Stimulated activated naive CD8-positive, alpha-beta T cell treated with anti-CD3 and anti-CD28 coated beads, Interleukin-15, Interleukin-2, amounts not matched to agents 100 U/mL and 50 U/mL, for 24 hours (primary cell): Measurements from ENCODE around the gene EN1.

Experiments
- ATAC-seq: fragments of 150-1000 bp; cut with Tn5 transposase; one replicate; pipeline ENCODE4 v1.10.0; 2021
- DNase-seq: peaks from one replicate; pipeline ENCODE4 v3.0.0; 2021

Gene EN1

GRCh38 chr2:118817469-118817868 is 30.0 kb downstream of the EN1 start:
- DNase-seq (no peak), ATAC-seq (no peak)

- ATAC-seq = no peak
- DNase-seq = no peak
Measured at GRCh38 chr2:118816669-118817068, 30.8 kb downstream of the EN1 start.

DNA sequence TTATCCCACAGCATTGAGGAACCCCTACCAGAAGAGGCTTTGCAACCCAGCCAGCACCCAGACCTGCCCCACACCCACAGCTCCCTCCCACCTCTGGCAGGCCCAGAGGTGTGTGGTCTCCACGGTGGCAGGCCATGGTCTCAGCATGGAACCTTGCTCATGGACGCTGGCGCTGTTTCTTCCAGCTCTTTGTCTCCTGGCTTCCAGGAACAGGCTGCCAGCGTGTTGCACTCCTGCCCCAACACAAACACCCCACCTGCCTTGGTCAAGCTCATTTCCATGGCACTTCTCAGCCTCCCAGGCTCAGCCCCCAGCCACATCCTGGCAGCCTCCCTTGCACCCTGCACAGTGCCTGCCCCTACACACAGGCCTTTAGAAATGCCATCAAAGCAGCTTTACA is 31.7 kb downstream of the EN1 start:
- ATAC-seq = no peak
- no peak for DNase-seq

GRCh38 chr2:118815314-118815713 is 32.1 kb downstream of the EN1 start:
- DNase-seq (no peak), ATAC-seq (no peak)

GRCh38 chr2:118814368-118814767 is 33.1 kb downstream of the EN1 start:
- ATAC-seq (no peak), DNase-seq (no peak)

DNA sequence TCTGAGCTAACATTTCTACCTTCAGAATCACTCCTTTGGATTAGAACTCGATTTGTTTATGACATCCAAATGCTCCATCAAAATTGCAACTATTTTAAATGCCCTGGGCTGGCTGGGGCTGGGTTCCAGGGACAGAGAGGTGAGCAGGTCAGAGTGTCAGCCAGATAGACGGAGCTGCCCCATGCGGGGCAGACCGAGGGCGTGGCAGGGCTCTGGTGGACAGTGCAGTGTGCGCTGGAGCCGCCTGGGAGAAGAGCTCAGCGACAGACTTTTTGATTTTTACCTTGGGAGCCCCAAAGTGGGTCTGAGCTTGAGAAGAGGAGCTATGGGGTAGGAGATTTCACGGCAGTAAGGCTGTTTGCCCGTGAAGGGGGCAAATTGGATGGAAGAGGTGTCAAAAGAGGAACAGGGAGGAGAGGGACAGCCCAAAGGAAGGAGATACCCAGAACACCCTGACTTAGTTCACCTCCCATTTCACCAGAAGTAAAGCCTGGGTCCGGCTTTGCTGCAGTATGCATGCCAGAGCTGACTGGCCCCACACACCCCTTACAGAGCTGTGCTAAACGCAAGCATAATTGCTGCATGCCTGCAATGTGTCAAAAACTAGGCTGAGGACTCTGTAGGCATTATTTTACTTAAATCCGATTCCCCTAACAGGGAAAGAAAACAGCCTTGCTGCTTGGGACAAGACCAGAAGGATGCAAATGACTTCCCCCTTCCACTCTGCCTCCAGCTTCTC is 33.7 kb downstream of the EN1 start:
- DNase-seq (no peak), ATAC-seq (no peak)

- DNase-seq (no peak), ATAC-seq (no peak)
Measured at GRCh38 chr2:118813111-118813510, 34.3 kb downstream of the EN1 start.

GRCh38 chr2:118812552-118812951 is 34.9 kb downstream of the EN1 start:
- DNase-seq = no peak
- no peak for ATAC-seq

DNA sequence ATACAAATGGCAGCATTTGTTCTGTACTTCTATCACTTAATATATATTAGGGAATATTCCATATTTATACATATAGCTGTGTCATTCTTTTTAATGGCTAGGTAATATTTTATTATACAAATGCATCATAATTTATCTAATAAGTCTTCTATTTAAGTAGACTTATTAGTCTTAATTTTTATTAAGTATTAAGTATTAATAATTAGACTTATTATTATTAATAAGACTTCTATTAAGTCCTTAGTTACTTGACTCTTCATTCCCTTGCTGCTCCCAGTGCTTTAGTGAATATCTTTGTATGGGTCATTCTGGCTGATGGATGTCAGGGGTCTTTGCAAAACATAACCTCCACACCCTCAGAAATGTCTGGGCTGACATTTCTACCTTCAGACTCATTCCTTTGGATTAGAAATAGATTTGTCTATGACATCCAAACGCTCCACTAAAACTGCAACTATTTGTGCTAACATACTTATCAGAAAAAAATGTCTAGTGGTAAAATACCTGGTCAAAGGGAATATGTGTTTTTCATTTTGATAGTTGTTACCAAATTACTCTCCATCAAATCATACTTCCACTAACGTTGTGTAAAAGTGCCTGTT is 35.8 kb downstream of the EN1 start:
- ATAC-seq (no peak), DNase-seq (no peak)

GRCh38 chr2:118810766-118811165 is 36.7 kb downstream of the EN1 start:
- DNase-seq = no peak
- ATAC-seq = no peak

DNA sequence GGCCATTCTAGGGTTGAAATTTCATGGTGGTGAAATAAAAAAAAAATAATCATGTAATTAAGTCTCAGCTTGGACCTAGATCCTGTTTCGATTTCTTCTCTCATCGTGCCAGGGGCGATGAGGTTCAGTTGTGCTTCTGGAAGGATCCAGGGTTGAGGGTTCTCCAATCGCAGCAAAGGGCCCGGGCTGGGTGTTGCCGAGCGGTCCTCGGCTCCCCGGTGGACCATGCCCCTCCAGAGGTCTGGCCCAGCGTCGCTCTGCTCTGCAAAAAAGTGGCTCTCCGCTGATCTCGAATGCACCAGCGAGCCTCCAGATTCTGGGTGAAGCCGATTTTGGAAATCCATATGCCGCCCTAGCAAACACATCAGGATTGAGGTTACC is 39.0 kb downstream of the EN1 start:
- ATAC-seq (no peak), DNase-seq (no peak)

DNA sequence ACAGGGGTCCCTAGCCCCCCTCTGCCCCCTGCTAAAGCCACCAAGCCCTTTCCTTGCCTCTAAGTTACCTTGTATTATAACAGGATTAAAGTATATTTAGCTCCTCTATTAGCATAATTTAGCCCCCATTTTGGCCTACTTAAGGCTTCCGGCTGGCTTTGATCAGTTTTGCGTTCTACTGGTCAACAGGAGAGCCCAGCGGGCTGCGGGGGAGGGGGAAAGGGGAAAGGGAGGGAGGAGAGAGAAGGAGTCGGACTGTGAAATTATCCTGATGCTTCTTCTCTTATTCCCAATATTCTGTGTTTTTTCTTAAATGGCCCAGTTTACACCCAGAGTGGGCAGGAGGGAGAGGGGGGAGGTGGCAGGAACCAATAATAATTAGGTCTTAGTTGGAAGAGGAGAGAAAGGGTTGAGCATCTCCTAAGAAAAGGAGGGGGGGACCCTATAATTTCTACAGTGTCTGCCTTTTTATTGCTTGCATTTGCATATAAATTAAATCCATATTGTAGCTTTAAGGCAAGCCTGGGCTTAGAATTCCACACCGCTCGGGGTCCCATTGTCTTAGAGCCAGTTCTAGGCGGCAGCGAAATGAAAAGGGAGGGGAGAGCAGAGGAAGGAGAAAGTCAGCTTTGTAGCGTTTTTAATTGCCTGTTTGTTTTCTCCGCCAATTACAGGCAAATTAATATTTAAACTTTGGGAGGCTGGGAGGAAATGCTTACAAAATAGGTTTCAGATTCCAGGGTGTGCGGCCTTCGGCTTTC is 39.6 kb downstream of the EN1 start:
- ATAC-seq (no peak), DNase-seq (no peak)

GRCh38 chr2:118806797-118807667 is 40.4 kb downstream of the EN1 start:
- ATAC-seq (no peak), DNase-seq (no peak)

GRCh38 chr2:118805064-118805690 is 42.3 kb downstream of the EN1 start:
- DNase-seq = no peak
- ATAC-seq = no peak

DNA sequence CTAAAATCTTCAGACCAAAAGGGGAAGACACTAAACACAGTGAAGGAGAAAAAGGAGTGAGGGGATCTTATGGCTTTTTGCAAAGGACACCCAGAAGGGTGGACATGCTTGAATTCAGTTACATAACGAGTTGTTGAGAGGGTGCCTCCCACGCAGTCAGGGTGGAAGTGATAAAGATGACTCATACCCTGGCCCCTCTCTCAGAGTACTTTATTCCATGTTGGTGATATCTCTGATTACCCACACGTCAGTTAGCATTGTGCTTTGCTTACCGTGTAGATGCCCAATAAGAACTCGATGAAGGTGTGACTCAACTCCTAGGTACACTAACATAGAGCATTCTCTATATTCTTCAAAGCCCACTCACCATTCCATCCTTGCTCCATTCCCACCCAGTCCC is 44.4 kb downstream of the EN1 start:
- ATAC-seq (no peak), DNase-seq (no peak)

DNA sequence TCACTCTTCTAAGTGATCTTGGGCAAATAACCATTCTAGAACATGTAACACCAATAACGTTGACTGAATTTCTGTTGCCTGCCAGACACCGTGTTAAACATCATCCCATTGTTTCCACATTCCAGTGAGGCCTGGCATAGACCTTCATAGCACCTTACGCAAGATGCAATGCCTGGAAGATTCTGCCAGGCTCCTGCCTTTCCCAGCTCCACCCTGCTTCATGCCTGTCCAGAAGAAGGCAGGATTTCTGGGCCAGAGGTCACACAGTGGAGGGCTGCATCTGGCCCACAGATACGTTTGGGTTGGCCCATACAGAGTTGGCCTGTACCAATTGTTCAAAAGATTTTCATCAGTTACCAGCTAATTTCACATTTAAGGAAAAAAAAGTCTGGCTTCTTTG is 46.3 kb downstream of the EN1 start:
- no peak for ATAC-seq
- DNase-seq = no peak

- ATAC-seq = no peak
- DNase-seq = no peak
Measured at GRCh38 chr2:118800736-118801135, 46.7 kb downstream of the EN1 start.

DNA sequence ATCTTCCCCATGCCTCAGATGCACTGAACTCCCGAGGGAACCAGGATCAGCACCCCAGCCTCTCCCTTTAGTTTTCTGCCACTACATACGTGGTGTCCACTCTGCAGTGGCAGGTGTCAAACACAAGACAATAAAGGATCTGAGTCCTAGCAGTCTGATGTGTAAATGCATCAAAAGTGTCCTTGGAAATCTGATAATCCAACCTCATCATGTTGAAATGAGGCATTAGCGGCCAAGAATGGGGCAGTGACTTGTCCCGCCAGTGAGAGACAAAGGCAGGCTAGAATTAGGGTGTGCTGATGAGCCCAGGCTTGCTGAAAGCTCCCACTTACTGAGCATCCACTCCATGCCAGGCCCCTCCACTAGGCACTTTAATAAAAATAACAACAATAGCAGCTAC is 52.9 kb downstream of the EN1 start:
- DNase-seq = no peak

More for the DNA sequence above, 52.9 kb downstream of the EN1 start:
- ATAC-seq = no peak
